Hematopoietic multipotent progenitor cell treated with erythropoietin and hydrocortisone succinate and interleukin-3 and kit ligand, for 6 days (in vitro differentiated cells): Measurements from ENCODE around the gene ERICH2.

Experiments
- DNase-seq: peaks from one replicate; pipeline ENCODE4 v3.0.0-alpha.2; 2015

The ERICH2 gene

DNA sequence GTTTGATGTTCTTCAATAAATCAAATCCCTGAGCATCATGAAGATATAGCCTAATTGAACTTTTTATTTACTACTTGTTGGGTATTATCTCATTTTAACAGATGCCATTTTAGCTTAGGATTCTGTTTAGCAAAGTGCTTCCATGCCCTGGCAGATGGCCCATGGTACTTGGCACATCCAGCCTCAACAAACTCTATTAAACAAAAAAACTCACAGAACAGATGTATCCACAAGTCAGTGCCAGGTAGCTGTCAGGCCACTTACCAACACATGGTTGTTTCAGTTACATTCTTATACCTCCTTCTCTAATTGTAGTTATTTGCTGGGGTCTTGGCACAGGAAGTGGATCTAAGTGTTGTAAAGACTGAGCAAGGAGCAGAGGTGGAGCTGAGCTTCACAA lies 76.1 kb downstream of the ERICH2 start:
- no peak for DNase-seq

DNA sequence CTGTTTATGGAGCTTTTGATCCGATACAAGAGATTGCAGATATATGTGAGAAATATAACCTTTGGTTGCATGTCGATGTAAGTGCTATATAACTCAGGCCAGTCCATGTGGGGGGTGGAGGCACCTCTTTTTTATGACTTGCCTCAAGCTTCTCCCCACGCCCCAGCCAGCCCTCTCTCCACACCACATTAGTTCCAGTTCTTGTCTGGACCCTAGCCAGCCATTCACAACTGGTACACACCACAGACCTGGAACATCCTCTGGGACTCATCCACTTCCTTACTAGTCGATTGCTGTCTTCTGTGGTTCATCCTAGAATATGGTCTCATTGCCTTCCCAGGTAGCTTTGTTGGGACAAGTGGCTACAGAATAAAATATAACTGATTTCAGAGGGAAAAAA lies 77.5 kb downstream of the ERICH2 start:
- DNase-seq = no peak
